Measurements from ENCODE around the gene SLC35D1. TPM values are rescaled to one million over a fixed set of nuclear protein-coding genes. Genes with fewer than 3 reads are reported as not detected.

SLC35D1 gene
- total and polyA plus RNA-seq, 2 of the 13 experiments (the other 11 are each of a cell fraction or from before 2014, with no cell fraction given): 12.4 to 41.5 TPM

- CTCF ChIA-PET (ENCODE audit: low intra/inter-chr PET ratio, low total read pairs): no interaction called here
- Histone ChIP-seq H3K4me3 (replicated peaks in 1 of 3; ENCODE audit: insufficient read depth in 1 of 3, low read depth in 2 of 3, low read length in 3 of 3) (no peak overlapping the region), H3K27me3 (ENCODE audit: control insufficient read depth in 1 of 2, insufficient read depth in 2 of 2, low read length in 2 of 2) (no peaks in the 10 kb centered on the region), H3K9me3 (ENCODE audit: low read length) (no peaks in the 10 kb centered on the region), H2AFZ (ENCODE audit: low read length) (no peak overlapping the region), H3K79me2 (ENCODE audit: insufficient read depth, low read length) (peaks cover 1% of the 10 kb centered on the region), H4K20me1 (ENCODE audit: insufficient read depth, low read length) (no peaks in the 10 kb centered on the region), H3K27ac (ENCODE audit: extremely low read length, insufficient read depth, low read length) (no peak overlapping the region), H3K36me3 (replicated peaks in 1 of 2; ENCODE audit: control insufficient read depth in 1 of 2, insufficient read depth in 2 of 2, low read length in 2 of 2) (no peaks in the 10 kb centered on the region), H3K4me2 (ENCODE audit: low read depth, low read length) (peak overlapping the region; percentile 18; the same call in 1 of the 2 replicates), H3K9ac (ENCODE audit: insufficient read depth, low read depth, low read length) (no peak overlapping the region), H3K4me1 (ENCODE audit: insufficient read depth, low read length) (peaks cover 35% of the 10 kb centered on the region)
- FAIRE-seq: no peak
- BruUV-seq (replicated peaks): no TSS peak
- in situ Hi-C loops (cut with HindIII; ENCODE audit: extremely low pct_ligation_motif_present, low pct_unique_long_range_greater_than_20kb): loop anchor here (5.0 kb wide), 1 partner anchor 89 kb away; no protein-coding TSS in a partner anchor
- DNase-seq (ENCODE audit: low spot score): peak; percentile 48
- intact Hi-C loops (cut with micrococcal nuclease; ENCODE audit: unreplicated experiment): no loop called here
- POLR2A ChIA-PET: no interaction called here
- no peak for ATAC-seq
- WGBS (ENCODE audit: low lambda C conversion rate): 66% methylated on average over 1 of the region's 1 CpG
- TF ChIP-seq ZNF891 (CRISPR knock-in tag; IDR thresholded peaks at IDR 0.05): no peak
- no peak for TF ChIP-seq ZNF17 (CRISPR knock-in tag; IDR thresholded peaks at IDR 0.05)
- no peak for TF ChIP-seq NFE2L1 (CRISPR knock-in tag; IDR thresholded peaks at IDR 0.05; ENCODE audit: borderline replicate concordance)
- TF ChIP-seq, protein P1, sequence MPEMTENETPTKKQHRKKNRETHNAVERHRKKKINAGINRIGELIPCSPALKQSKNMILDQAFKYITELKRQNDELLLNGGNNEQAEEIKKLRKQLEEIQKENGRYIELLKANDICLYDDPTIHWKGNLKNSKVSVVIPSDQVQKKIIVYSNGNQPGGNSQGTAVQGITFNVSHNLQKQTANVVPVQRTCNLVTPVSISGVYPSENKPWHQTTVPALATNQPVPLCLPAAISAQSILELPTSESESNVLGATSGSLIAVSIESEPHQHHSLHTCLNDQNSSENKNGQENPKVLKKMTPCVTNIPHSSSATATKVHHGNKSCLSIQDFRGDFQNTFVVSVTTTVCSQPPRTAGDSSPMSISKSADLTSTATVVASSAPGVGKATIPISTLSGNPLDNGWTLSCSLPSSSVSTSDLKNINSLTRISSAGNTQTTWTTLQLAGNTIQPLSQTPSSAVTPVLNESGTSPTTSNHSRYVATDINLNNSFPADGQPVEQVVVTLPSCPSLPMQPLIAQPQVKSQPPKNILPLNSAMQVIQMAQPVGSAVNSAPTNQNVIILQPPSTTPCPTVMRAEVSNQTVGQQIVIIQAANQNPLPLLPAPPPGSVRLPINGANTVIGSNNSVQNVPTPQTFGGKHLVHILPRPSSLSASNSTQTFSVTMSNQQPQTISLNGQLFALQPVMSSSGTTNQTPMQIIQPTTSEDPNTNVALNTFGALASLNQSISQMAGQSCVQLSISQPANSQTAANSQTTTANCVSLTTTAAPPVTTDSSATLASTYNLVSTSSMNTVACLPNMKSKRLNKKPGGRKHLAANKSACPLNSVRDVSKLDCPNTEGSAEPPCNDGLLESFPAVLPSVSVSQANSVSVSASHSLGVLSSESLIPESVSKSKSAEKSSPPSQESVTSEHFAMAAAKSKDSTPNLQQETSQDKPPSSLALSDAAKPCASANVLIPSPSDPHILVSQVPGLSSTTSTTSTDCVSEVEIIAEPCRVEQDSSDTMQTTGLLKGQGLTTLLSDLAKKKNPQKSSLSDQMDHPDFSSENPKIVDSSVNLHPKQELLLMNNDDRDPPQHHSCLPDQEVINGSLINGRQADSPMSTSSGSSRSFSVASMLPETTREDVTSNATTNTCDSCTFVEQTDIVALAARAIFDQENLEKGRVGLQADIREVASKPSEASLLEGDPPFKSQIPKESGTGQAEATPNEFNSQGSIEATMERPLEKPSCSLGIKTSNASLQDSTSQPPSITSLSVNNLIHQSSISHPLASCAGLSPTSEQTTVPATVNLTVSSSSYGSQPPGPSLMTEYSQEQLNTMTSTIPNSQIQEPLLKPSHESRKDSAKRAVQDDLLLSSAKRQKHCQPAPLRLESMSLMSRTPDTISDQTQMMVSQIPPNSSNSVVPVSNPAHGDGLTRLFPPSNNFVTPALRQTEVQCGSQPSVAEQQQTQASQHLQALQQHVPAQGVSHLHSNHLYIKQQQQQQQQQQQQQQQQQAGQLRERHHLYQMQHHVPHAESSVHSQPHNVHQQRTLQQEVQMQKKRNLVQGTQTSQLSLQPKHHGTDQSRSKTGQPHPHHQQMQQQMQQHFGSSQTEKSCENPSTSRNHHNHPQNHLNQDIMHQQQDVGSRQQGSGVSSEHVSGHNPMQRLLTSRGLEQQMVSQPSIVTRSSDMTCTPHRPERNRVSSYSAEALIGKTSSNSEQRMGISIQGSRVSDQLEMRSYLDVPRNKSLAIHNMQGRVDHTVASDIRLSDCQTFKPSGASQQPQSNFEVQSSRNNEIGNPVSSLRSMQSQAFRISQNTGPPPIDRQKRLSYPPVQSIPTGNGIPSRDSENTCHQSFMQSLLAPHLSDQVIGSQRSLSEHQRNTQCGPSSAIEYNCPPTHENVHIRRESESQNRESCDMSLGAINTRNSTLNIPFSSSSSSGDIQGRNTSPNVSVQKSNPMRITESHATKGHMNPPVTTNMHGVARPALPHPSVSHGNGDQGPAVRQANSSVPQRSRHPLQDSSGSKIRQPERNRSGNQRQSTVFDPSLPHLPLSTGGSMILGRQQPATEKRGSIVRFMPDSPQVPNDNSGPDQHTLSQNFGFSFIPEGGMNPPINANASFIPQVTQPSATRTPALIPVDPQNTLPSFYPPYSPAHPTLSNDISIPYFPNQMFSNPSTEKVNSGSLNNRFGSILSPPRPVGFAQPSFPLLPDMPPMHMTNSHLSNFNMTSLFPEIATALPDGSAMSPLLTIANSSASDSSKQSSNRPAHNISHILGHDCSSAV (CRISPR knock-in tag; IDR thresholded peaks at IDR 0.05; ENCODE audit: borderline replicate concordance): no peak
- no peak for TF ChIP-seq ZNF614 (CRISPR knock-in tag; IDR thresholded peaks at IDR 0.05; ENCODE audit: borderline replicate concordance)
- no peak for TF ChIP-seq HNF1A (IDR thresholded peaks at IDR 0.05; ENCODE audit: low read depth)
- TF ChIP-seq HNF1A (CRISPR knock-in tag; IDR thresholded peaks at IDR 0.05; ENCODE audit: borderline replicate concordance): no peak
- TF ChIP-seq ZSCAN25 (CRISPR knock-in tag; IDR thresholded peaks at IDR 0.05): no peak
- 0 out of 4 replicates have a peak, but pooled peaks of 1 of the 2 experiments have one; percentile 35 for TF ChIP-seq NR2F1 (CRISPR knock-in tag; IDR thresholded peaks at IDR 0.05)
- TF ChIP-seq HES4 (CRISPR knock-in tag; IDR thresholded peaks at IDR 0.05; ENCODE audit: borderline replicate concordance): no peak
- TF ChIP-seq ZSCAN21 (CRISPR knock-in tag; IDR thresholded peaks at IDR 0.05; ENCODE audit: borderline replicate concordance): no peak
- TF ChIP-seq NCOR1 (IDR thresholded peaks at IDR 0.05; ENCODE audit: borderline replicate concordance, low read length): no peak; the same call in 1 of the 2 replicates
These were observed 4.3 kb upstream of the SLC35D1 start for GRCh38 chr1:67058242-67058641.
